Mesothelial cell of epicardium (in vitro differentiated cells): Measurements from ENCODE around the gene DST. TPM values are rescaled to one million over a fixed set of nuclear protein-coding genes. Genes with fewer than 3 reads are reported as not detected.

ENCODE experiments used
- DNase-seq, 2 experiments: peaks; one replicate each; pipeline ENCODE4 v3.0.0; 2021; ENCODE audit warnings: low spot score in 2 of 2; ENCODE audit not compliant: unreplicated experiment in 2 of 2
- H3K27ac Mint-ChIP-seq: 2 replicates; pipeline ENCODE4 v1.8.0; 2021; ENCODE audit warnings: mixed read lengths
- H3K27me3 Mint-ChIP-seq: 2 replicates; pipeline ENCODE4 v1.8.0; 2021; ENCODE audit warnings: low read depth, mixed read lengths
- H3K36me3 Mint-ChIP-seq: 2 replicates; pipeline ENCODE4 v1.8.0; 2021; ENCODE audit warnings: mixed read lengths
- H3K4me1 Mint-ChIP-seq: 2 replicates; pipeline ENCODE4 v1.8.0; 2021; ENCODE audit warnings: mixed read lengths
- H3K4me3 Mint-ChIP-seq: 2 replicates; pipeline ENCODE4 v1.8.0; 2021; ENCODE audit warnings: mild to moderate bottlenecking, moderate library complexity, mixed read lengths
- H3K9me3 Mint-ChIP-seq: 2 replicates; pipeline ENCODE4 v1.8.0; 2021; ENCODE audit warnings: mixed read lengths
- CTCF ChIP-seq: fragments of 200-600 bp; sonication (generic); IDR thresholded peaks from one replicate; pipeline ENCODE4 v1.5.0; 2021; ENCODE audit warnings: antibody characterized with exemption; ENCODE audit not compliant: unreplicated experiment
- total RNA-seq: library from RNA; stranded (reverse); gene quantifications from 3 replicates; pipeline ENCODE4 v1.2.1, GENCODE V29; 2021

DST gene
- total RNA-seq, 1 donor from 2014 or later, result 306 TPM

GRCh38 chr6:56613247-56613851 is 29.3 kb downstream of the DST start:
- H3K4me1 Mint-ChIP-seq, result no peaks in the 10 kb centered on the region
- H3K27ac Mint-ChIP-seq, result no peak overlapping the region
- H3K36me3 Mint-ChIP-seq, result peaks cover 11% of the 10 kb centered on the region
- no peak overlapping the region for H3K4me3 Mint-ChIP-seq
- no peaks in the 10 kb centered on the region for H3K9me3 Mint-ChIP-seq
- DNase-seq, result no peak
- H3K27me3 Mint-ChIP-seq, result no peaks in the 10 kb centered on the region
- TF ChIP-seq CTCF, result no peak

- no peak for TF ChIP-seq CTCF
- H3K4me1 Mint-ChIP-seq, result no peaks in the 10 kb centered on the region
- peaks cover 26% of the 10 kb centered on the region for H3K36me3 Mint-ChIP-seq
- H3K4me3 Mint-ChIP-seq, result no peak overlapping the region
- peaks cover 7% of the 10 kb centered on the region for H3K9me3 Mint-ChIP-seq
- no peak overlapping the region for H3K27ac Mint-ChIP-seq
- no peak for DNase-seq
- H3K27me3 Mint-ChIP-seq, result no peaks in the 10 kb centered on the region
Measured at GRCh38 chr6:56608332-56608731, 34.4 kb downstream of the DST start.

- no peak for TF ChIP-seq CTCF
- no peaks in the 10 kb centered on the region for H3K27me3 Mint-ChIP-seq
- peaks cover 7% of the 10 kb centered on the region for H3K9me3 Mint-ChIP-seq
- H3K4me3 Mint-ChIP-seq, result no peak overlapping the region
- peaks cover 30% of the 10 kb centered on the region for H3K36me3 Mint-ChIP-seq
- H3K4me1 Mint-ChIP-seq, result no peaks in the 10 kb centered on the region
- DNase-seq, result no peak
- H3K27ac Mint-ChIP-seq, result no peak overlapping the region
Measured at GRCh38 chr6:56607111-56607752, 35.5 kb downstream of the DST start.

GRCh38 chr6:56605435-56605834 is 37.3 kb downstream of the DST start:
- Mint-ChIP-seq H3K9me3 (peaks cover 7% of the 10 kb centered on the region), H3K4me3 (no peak overlapping the region), H3K36me3 (peaks cover 35% of the 10 kb centered on the region), H3K4me1 (no peaks in the 10 kb centered on the region), H3K27me3 (no peaks in the 10 kb centered on the region), H3K27ac (no peak overlapping the region)
- no peak for TF ChIP-seq CTCF
- no peak for DNase-seq

- no peak for DNase-seq
- TF ChIP-seq CTCF, result no peak
- H3K36me3 Mint-ChIP-seq, result peaks cover 43% of the 10 kb centered on the region
- H3K27me3 Mint-ChIP-seq, result no peaks in the 10 kb centered on the region
- no peak overlapping the region for H3K27ac Mint-ChIP-seq
- H3K4me3 Mint-ChIP-seq, result no peak overlapping the region
- no peaks in the 10 kb centered on the region for H3K4me1 Mint-ChIP-seq
- H3K9me3 Mint-ChIP-seq, result peaks cover 7% of the 10 kb centered on the region
Measured at GRCh38 chr6:56604186-56604585, 38.5 kb downstream of the DST start.
